Brain microvascular endothelial cell (primary cell): ENCODE results near the gene CISD1.
"Not testable (repeated sequence)": the region's sequence is repeated elsewhere in the genome, so short reads cannot be mapped to it uniquely, and the experiment has no call there.

ENCODE experiments used
- DNase-seq: peaks from one replicate; pipeline ENCODE4 v3.0.0-alpha.2; 2020
- H3K27ac ChIP-seq: fragments of 250-450 bp; sonication (Bioruptor Pico); 2 replicates; pipeline ENCODE4 v1.5.1; 2020; ENCODE audit warnings: mild to moderate bottlenecking, moderate library complexity
- H3K27me3 ChIP-seq: fragments of 250-450 bp; sonication (Bioruptor Pico); replicated peaks from 2 replicates; pipeline ENCODE4 v1.5.1; 2020; ENCODE audit warnings: mild to moderate bottlenecking
- H3K36me3 ChIP-seq: fragments of 250-450 bp; sonication (Bioruptor Pico); replicated peaks from 2 replicates; pipeline ENCODE4 v1.5.1; 2020; ENCODE audit warnings: mild to moderate bottlenecking
- H3K4me3 ChIP-seq: 2 replicates; pipeline ENCODE4 v1.5.1; 2011; ENCODE audit warnings: low read depth, mild to moderate bottlenecking, control low read depth, low read length, moderate library complexity
- in situ Hi-C: cut with HindIII; loops from 2 replicates; pipeline ENCODE4 v1.10.0; 2017; ENCODE audit warnings: low sequenced_read_pairs, low pct_ligation_motif_present
- TF ChIP-seq, protein P1 (sequence below): IDR thresholded peaks from 2 replicates; pipeline ENCODE4 v1.5.1; 2011; ENCODE audit warnings: low read depth, mild to moderate bottlenecking, moderate library complexity, low read length, control low read depth, inconsistent platforms; ENCODE audit errors: missing control alignments

Gene CISD1

DNA sequence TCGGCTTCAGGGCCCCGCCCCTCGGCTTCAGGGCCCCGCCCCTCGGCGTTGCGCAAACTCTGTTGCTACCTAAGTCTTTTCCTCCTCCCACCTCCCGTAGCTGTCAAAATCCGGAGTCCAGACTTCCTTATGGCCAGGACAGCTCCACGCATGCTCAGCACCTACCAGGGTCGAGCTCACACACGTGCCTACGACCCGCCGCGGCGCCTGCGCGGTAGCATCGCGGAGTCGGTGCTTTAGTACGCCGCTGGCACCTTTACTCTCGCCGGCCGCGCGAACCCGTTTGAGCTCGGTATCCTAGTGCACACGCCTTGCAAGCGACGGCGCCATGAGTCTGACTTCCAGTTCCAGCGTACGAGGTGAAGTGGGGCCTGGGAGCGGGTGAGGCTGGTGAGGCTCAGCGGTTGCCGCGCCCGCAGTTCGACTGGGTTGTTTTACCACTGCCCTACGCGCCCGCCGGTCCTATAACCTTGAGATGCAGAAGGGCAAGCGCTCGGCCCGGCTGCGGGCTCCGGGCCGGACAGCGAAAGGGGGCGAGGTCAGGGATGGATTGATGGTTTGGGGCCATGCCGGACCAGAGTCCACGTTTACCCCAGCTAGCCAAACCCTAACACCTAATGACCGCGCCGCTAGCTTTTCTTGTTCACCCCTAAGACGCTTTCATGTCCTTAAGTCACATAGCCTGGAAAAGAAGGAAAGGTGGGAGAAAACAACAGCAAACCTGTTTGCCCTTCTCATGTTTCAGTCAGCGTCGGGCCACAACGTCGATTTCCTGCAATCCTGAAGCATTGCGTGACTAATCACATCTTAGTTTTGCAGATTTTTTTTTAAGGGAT is at the start of gene CISD1:
TSS of gene CISD1 (plus strand) at position 217 of the 836 bp plus-strand sequence. CDS start at position 329, 112 bp downstream.
- H3K36me3 ChIP-seq, result no peaks in the 10 kb centered on the region
- peak within 1 kb of the TSS; percentile 80 for H3K4me3 ChIP-seq
- in situ Hi-C loops, result no loop called here
- peak within 1 kb of the TSS; percentile 89 for H3K27ac ChIP-seq
- peak; percentile 99 for DNase-seq
- TF ChIP-seq, protein P1, sequence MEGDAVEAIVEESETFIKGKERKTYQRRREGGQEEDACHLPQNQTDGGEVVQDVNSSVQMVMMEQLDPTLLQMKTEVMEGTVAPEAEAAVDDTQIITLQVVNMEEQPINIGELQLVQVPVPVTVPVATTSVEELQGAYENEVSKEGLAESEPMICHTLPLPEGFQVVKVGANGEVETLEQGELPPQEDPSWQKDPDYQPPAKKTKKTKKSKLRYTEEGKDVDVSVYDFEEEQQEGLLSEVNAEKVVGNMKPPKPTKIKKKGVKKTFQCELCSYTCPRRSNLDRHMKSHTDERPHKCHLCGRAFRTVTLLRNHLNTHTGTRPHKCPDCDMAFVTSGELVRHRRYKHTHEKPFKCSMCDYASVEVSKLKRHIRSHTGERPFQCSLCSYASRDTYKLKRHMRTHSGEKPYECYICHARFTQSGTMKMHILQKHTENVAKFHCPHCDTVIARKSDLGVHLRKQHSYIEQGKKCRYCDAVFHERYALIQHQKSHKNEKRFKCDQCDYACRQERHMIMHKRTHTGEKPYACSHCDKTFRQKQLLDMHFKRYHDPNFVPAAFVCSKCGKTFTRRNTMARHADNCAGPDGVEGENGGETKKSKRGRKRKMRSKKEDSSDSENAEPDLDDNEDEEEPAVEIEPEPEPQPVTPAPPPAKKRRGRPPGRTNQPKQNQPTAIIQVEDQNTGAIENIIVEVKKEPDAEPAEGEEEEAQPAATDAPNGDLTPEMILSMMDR, result no peak
- no peaks in the 10 kb centered on the region for H3K27me3 ChIP-seq

DNA sequence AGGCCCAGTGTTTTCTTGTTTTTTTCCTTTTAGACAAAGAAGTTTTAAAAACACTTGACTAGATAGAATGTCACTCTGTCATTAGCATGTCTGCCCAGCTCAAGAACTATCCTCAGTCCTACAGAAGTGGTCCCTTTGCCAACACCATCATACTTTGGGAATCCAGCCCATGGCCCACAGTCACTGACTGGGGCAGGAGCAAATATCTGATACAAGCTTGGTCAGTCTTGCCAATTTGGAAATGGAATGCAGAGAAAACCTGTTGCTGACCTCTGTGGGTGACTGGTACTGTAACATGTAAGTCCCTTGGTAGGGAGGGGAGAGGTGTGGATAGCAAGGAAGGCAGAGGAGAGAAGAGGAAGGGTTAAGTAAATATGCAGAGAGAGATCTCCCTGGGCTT is 49.1 kb upstream of the CISD1 start:
- no peak overlapping the region for H3K4me3 ChIP-seq
- in situ Hi-C loops, result no loop called here
- no peak overlapping the region for H3K27ac ChIP-seq
- no peaks in the 10 kb centered on the region for H3K27me3 ChIP-seq
- DNase-seq, result no peak
- H3K36me3 ChIP-seq, result no peaks in the 10 kb centered on the region
- TF ChIP-seq, protein P1, result no peak

DNA sequence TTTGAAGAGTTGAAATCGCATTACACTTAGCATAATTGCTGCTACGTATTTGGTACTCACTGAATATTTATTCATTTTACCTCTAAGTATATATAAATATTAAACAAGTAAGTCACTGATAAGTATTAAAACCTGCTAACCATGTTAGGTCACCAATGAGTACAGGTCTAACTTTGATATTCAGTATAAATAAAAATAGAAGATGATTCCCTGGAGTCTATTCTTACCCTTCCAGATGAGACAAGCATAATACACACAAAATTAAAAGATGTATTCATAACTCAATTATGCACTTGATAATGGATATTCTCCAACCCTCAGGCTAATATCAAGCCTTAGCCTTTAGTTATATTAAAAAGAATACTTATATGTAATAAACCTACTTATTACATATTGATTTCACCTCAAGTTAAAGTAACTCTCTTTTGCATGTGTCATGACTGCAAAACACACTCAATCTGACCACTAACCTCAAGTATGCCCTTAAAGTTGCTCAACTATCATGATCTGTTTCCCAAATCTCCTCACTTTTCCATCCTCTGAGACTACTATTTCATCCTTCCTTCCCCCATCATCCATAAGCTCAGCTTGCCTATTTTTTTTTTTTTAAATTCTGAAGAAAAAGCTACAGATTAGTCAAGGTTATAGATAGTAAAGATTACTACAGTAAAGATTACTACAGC is 48.1 kb upstream of the CISD1 start:
- Histone ChIP-seq H3K36me3 (no peaks in the 10 kb centered on the region), H3K4me3 (no peak overlapping the region), H3K27ac (no peak overlapping the region), H3K27me3 (no peaks in the 10 kb centered on the region)
- TF ChIP-seq, protein P1, result no peak
- peak; percentile 24 for DNase-seq
- in situ Hi-C loops, result no loop called here

- Histone ChIP-seq H3K27ac (no peak overlapping the region), H3K36me3 (peaks cover 2% of the 10 kb centered on the region), H3K4me3 (no peak overlapping the region), H3K27me3 (no peaks in the 10 kb centered on the region)
- in situ Hi-C loops, result no loop called here
- no peak for DNase-seq
- TF ChIP-seq, protein P1, result no peak
These were observed 43.3 kb upstream of the CISD1 start for GRCh38 chr10:58225654-58226053.

DNA sequence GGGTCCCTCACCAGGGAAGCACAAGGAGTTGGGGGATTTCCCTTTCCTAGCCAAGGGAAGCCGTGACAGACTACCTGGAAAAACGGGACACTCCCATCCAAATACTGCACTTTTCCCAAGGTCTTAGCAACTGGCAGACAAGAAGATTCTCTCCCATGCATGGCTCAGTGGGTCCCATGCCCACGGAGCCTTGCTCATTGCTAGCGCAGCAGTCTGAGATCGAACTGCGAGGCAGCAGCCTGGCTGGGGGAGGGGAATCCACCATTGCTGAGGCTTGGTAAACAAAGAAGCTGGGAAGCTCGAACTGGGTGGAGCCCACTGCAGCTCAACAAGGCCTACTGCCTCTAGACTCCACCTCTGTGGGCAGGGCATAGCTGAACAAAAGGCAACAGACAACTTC is 39.1 kb upstream of the CISD1 start:
- H3K27ac ChIP-seq, H3K36me3 ChIP-seq, DNase-seq, H3K27me3 ChIP-seq, H3K4me3 ChIP-seq, in situ Hi-C loops: not testable (repeated sequence)

GRCh38 chr10:58237014-58237834 is 31.7 kb upstream of the CISD1 start:
- Histone ChIP-seq H3K27ac (peak overlapping the region; percentile 64), H3K4me3 (no peak overlapping the region), H3K36me3 (no peaks in the 10 kb centered on the region), H3K27me3 (no peaks in the 10 kb centered on the region)
- TF ChIP-seq, protein P1, result no peak
- in situ Hi-C loops, result no loop called here
- DNase-seq, result peak; percentile 87
